RWPE2 (cell line): ENCODE measurements around the gene LRP1.

Experiments used
- ATAC-seq: fragments of 200-7000 bp; cut with Tn5 transposase; 3 replicates; pipeline ENCODE4 v1.9.1; 2021; ENCODE audit warnings: low read depth
- DNase-seq: peaks from one replicate; pipeline ENCODE4 v3.0.0-alpha.2; 2020; ENCODE audit warnings: low spot score
- H3K27ac ChIP-seq: fragments of 450-650 bp; 2 replicates; pipeline ENCODE4 v1.5.1; 2017; ENCODE audit warnings: mild to moderate bottlenecking; ENCODE audit not compliant: poor library complexity, severe bottlenecking
- H3K27me3 ChIP-seq: fragments of 250-450 bp; sonication (Bioruptor Pico); 2 replicates; pipeline ENCODE4 v1.5.1; 2021; ENCODE audit warnings: mild to moderate bottlenecking, moderate library complexity; ENCODE audit not compliant: insufficient read depth, poor library complexity, severe bottlenecking
- H3K36me3 ChIP-seq: fragments of 250-450 bp; sonication (Bioruptor Pico); 2 replicates; pipeline ENCODE4 v1.5.1; 2020; ENCODE audit warnings: low read depth, mild to moderate bottlenecking, moderate library complexity
- H3K4me1 ChIP-seq: fragments of 250-450 bp; sonication (Bioruptor Pico); 2 replicates; pipeline ENCODE4 v1.5.1; 2021; ENCODE audit warnings: mild to moderate bottlenecking, moderate library complexity; ENCODE audit not compliant: insufficient read depth, poor library complexity, severe bottlenecking
- H3K4me3 ChIP-seq: fragments of 250-450 bp; sonication (Bioruptor Pico); 2 replicates; pipeline ENCODE4 v1.5.1; 2021; ENCODE audit warnings: mild to moderate bottlenecking, moderate library complexity; ENCODE audit not compliant: severe bottlenecking
- H3K9me3 ChIP-seq: fragments of 250-450 bp; sonication (Bioruptor Pico); 2 replicates; pipeline ENCODE4 v1.5.1; 2021; ENCODE audit warnings: mild to moderate bottlenecking, moderate library complexity; ENCODE audit not compliant: severe bottlenecking
- TF ChIP-seq, protein P1 (sequence below): fragments of 450-650 bp; IDR thresholded peaks from one replicate; pipeline ENCODE4 v1.5.1; 2017; ENCODE audit warnings: mild to moderate bottlenecking, moderate library complexity; ENCODE audit not compliant: poor library complexity, severe bottlenecking

Gene LRP1

DNA sequence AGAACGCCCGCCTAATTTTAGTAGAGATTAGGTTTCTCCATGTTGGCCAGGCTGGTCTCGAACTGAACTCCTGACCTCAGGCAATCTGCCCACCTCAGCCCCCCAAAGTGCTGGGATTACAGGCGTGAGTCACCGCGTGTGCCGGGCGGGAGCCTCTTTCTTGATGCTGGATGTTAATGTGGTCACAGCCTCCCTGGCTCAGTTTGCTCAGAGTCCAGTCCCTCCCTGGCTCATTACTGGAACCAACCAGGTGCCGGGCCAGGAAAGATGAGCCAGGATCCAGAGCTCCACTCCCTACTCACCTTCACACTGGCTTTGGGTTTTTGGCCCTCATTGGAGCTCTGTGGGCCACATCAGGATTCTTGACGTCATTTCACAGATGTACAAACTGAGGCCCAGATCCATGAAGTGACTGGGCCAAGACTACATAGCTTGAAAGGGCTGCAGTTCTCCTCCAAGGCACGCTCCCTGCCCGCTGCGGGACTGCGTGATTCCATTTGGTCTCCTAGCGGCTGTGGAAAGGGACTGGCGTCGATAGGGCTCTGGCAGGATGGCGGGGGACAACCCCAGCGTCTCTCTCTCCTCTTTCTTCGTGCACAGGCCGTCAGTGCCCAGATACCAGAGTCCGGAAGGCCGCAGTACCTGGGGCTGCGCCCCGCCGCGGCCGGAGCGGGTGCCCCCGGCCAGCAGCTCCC lies 96.1 kb downstream of the LRP1 start:
- ATAC-seq: no peak
- DNase-seq: no peak
- H3K9me3 ChIP-seq: no peaks in the 10 kb centered on the region
- TF ChIP-seq, protein P1, sequence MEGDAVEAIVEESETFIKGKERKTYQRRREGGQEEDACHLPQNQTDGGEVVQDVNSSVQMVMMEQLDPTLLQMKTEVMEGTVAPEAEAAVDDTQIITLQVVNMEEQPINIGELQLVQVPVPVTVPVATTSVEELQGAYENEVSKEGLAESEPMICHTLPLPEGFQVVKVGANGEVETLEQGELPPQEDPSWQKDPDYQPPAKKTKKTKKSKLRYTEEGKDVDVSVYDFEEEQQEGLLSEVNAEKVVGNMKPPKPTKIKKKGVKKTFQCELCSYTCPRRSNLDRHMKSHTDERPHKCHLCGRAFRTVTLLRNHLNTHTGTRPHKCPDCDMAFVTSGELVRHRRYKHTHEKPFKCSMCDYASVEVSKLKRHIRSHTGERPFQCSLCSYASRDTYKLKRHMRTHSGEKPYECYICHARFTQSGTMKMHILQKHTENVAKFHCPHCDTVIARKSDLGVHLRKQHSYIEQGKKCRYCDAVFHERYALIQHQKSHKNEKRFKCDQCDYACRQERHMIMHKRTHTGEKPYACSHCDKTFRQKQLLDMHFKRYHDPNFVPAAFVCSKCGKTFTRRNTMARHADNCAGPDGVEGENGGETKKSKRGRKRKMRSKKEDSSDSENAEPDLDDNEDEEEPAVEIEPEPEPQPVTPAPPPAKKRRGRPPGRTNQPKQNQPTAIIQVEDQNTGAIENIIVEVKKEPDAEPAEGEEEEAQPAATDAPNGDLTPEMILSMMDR: no peak
- no peak overlapping the region for H3K27ac ChIP-seq
- peaks cover 26% of the 10 kb centered on the region for H3K27me3 ChIP-seq
- no peaks in the 10 kb centered on the region for H3K4me1 ChIP-seq
- H3K4me3 ChIP-seq: no peak overlapping the region
- no peaks in the 10 kb centered on the region for H3K36me3 ChIP-seq

DNA sequence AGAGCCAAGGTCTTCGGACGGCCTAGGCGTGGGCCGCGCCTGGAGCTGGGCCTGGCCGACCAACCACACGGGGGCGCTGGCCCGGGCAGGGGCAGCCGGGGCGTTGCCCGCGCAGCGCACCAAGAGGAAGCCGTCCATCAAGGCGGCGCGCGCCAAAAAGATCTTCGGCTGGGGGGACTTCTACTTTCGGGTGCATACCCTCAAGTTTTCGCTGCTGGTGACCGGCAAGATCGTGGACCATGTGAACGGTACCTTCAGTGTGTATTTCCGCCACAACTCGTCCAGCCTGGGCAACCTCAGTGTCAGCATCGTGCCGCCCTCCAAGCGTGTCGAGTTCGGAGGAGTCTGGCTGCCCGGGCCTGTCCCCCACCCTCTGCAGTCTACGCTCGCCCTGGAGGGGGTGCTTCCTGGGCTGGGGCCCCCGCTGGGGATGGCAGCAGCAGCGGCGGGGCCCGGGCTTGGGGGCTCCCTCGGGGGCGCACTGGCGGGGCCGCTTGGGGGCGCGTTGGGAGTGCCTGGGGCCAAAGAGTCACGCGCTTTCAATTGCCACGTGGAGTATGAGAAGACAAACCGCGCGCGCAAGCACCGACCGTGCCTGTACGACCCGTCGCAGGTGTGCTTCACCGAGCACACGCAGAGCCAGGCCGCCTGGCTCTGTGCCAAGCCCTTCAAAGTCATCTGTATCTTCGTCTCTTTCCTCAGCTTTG lies 96.8 kb downstream of the LRP1 start:
- Histone ChIP-seq H3K4me3 (no peak overlapping the region), H3K27ac (no peak overlapping the region), H3K4me1 (no peaks in the 10 kb centered on the region), H3K9me3 (no peaks in the 10 kb centered on the region), H3K36me3 (peaks cover 1% of the 10 kb centered on the region), H3K27me3 (peaks cover 19% of the 10 kb centered on the region)
- no peak for ATAC-seq
- TF ChIP-seq, protein P1: peak; percentile 50
- no peak for DNase-seq

DNA sequence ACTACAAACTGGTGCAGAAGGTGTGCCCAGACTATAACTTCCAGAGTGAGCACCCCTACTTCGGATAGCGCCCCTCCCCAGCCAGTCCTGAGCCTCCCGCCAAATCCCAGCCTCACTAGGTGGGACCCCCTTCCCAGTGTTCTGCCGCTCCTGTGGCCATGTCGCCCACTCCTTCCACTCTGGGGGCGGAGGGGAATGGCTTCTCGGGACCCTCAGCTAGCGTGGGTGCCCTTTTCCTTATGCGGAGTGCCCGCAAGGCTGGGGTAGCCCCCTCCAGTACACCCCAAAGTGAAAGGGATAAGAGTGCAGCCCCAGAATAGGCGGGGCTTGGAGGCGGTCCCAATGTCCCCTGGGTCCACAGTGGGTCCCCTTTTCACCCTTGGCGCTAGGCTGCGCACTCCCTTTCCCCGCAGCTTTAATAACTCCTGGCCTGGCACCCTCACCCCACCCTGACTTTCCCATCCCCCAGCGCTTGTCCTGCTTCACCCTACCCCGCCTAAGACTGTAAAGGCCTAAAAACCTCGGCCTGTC lies 97.5 kb downstream of the LRP1 start:
- Histone ChIP-seq H3K27me3 (peaks cover 13% of the 10 kb centered on the region), H3K4me3 (no peak overlapping the region), H3K4me1 (no peaks in the 10 kb centered on the region), H3K36me3 (peaks cover 7% of the 10 kb centered on the region), H3K9me3 (no peaks in the 10 kb centered on the region), H3K27ac (no peak overlapping the region)
- DNase-seq: no peak
- no peak for ATAC-seq
- TF ChIP-seq, protein P1: no peak

DNA sequence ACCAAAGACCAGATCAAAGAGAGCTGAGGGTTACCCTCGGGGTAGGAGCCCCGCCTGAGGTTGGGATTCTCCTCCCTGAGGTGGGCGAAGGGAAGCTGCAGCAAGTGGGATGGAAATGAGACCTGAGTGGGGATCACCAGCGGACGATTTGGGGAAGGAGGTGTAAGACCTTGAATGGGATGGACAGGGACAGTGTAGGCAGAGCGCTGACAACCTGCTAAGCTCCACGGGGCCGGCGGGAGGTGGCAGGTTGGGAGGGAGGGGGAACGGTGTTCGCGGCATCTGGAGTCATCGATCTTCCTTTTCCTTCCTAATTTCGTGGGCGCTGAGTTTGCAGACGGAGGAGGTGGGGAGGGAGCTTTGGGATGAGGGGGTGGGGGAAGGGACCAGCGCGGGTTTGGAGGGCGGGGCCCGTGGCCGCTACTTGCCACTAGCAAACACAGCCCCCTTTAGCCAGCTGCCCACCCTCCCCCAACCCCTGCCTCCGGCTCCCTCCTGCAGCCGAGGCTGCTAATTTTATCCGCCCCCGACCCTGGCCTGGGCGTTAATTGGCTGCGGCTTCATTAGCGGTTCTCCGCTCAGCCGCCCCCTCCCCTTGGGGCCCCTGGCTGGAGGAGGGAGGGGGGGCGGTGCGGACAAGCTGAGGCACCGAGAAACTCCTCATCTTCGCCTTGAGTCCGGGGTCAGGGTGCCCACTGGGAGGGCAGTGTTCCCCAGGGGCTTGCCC lies 98.5 kb downstream of the LRP1 start:
- Histone ChIP-seq H3K27ac (no peak overlapping the region), H3K36me3 (peaks cover 17% of the 10 kb centered on the region), H3K27me3 (peaks cover 3% of the 10 kb centered on the region), H3K4me1 (no peaks in the 10 kb centered on the region), H3K4me3 (no peak overlapping the region), H3K9me3 (no peaks in the 10 kb centered on the region)
- ATAC-seq (no peak), DNase-seq (no peak)
- TF ChIP-seq, protein P1: no peak
